KMS-11 (cell line): Measurements from ENCODE around the gene TMEM151B.

Experiments used
- H2AFZ ChIP-seq: fragments of 200-600 bp; sonication (generic); 2 replicates; pipeline ENCODE4 v1.6.1; 2016; ENCODE audit warnings: antibody characterized with exemption, mixed run types, low read depth
- H3K27ac ChIP-seq: fragments of 200-600 bp; sonication (generic); 2 replicates; pipeline ENCODE4 v1.6.1; 2016; ENCODE audit warnings: mild to moderate bottlenecking, mixed run types
- H3K27me3 ChIP-seq: fragments of 200-600 bp; sonication (generic); 2 replicates; pipeline ENCODE4 v1.6.1; 2017; ENCODE audit warnings: mild to moderate bottlenecking, low read depth, mixed run types, moderate library complexity; ENCODE audit not compliant: insufficient read depth
- H3K36me3 ChIP-seq: fragments of 200-600 bp; sonication (generic); 2 replicates; pipeline ENCODE4 v1.6.1; 2017; ENCODE audit warnings: mild to moderate bottlenecking, mixed run types; ENCODE audit not compliant: insufficient read depth
- H3K4me1 ChIP-seq: fragments of 200-600 bp; sonication (generic); 2 replicates; pipeline ENCODE4 v1.6.1; 2016; ENCODE audit warnings: mild to moderate bottlenecking, low read depth, mixed run types; ENCODE audit not compliant: poor library complexity, severe bottlenecking
- H3K4me2 ChIP-seq: fragments of 200-600 bp; sonication (generic); 2 replicates; pipeline ENCODE4 v1.7.0; 2016; ENCODE audit warnings: mild to moderate bottlenecking, mixed run types
- H3K4me3 ChIP-seq: fragments of 200-600 bp; sonication (generic); IDR thresholded peaks from 2 replicates; pipeline ENCODE4 v1.6.1; 2017; ENCODE audit warnings: low read depth, low read length, mixed read lengths; ENCODE audit not compliant: insufficient read depth
- H3K79me2 ChIP-seq: fragments of 200-600 bp; sonication (generic); 2 replicates; pipeline ENCODE4 v1.6.1; 2016; ENCODE audit warnings: low read depth, mixed run types; ENCODE audit not compliant: insufficient read depth
- H3K9ac ChIP-seq: fragments of 200-600 bp; sonication (generic); 2 replicates; pipeline ENCODE4 v1.6.1; 2016; ENCODE audit warnings: mild to moderate bottlenecking, mixed run types
- H4K20me1 ChIP-seq: fragments of 200-600 bp; sonication (generic); 2 replicates; pipeline ENCODE4 v1.6.1; 2016; ENCODE audit warnings: mild to moderate bottlenecking, mixed run types; ENCODE audit not compliant: insufficient read depth
- TF ChIP-seq, protein P1 (sequence below): fragments of 200-600 bp; sonication (generic); conservative IDR thresholded peaks from 2 replicates; pipeline ENCODE4 v1.6.1; 2017; ENCODE audit warnings: low read depth, mild to moderate bottlenecking, antibody characterized with exemption, low read length, moderate library complexity, mixed read lengths

The TMEM151B gene

DNA sequence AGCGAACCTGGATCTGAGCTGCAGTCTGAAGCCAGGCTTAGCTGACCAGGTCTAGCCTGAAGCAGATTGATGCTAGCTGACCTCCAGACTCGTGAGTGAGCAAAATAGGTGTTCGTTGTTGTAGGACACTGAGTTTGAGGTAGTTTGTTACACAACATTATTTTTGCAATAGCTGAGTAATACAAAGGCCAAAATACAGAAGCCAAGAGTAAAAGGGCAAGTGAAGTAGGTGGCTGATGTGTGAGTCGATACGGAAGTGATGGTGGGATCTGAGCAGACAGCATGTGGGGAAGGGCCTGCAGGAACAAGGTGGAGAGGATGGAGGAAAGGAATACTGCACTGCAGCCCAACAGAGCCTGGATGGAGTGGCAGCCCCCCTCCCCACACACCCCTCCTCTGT is 63.7 kb downstream of the TMEM151B start:
- H3K9ac ChIP-seq = no peak overlapping the region
- no peaks in the 10 kb centered on the region for H3K36me3 ChIP-seq
- TF ChIP-seq, protein P1, sequence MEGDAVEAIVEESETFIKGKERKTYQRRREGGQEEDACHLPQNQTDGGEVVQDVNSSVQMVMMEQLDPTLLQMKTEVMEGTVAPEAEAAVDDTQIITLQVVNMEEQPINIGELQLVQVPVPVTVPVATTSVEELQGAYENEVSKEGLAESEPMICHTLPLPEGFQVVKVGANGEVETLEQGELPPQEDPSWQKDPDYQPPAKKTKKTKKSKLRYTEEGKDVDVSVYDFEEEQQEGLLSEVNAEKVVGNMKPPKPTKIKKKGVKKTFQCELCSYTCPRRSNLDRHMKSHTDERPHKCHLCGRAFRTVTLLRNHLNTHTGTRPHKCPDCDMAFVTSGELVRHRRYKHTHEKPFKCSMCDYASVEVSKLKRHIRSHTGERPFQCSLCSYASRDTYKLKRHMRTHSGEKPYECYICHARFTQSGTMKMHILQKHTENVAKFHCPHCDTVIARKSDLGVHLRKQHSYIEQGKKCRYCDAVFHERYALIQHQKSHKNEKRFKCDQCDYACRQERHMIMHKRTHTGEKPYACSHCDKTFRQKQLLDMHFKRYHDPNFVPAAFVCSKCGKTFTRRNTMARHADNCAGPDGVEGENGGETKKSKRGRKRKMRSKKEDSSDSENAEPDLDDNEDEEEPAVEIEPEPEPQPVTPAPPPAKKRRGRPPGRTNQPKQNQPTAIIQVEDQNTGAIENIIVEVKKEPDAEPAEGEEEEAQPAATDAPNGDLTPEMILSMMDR = no peak
- no peak overlapping the region for H3K4me3 ChIP-seq
- no peaks in the 10 kb centered on the region; the same call in 1 of the 2 replicates for H3K27me3 ChIP-seq
- peaks cover 12% of the 10 kb centered on the region for H3K4me1 ChIP-seq
- H3K4me2 ChIP-seq = no peak overlapping the region
- no peaks in the 10 kb centered on the region for H3K79me2 ChIP-seq
- no peaks in the 10 kb centered on the region for H4K20me1 ChIP-seq
- H2AFZ ChIP-seq = no peak overlapping the region
- no peak overlapping the region for H3K27ac ChIP-seq

DNA sequence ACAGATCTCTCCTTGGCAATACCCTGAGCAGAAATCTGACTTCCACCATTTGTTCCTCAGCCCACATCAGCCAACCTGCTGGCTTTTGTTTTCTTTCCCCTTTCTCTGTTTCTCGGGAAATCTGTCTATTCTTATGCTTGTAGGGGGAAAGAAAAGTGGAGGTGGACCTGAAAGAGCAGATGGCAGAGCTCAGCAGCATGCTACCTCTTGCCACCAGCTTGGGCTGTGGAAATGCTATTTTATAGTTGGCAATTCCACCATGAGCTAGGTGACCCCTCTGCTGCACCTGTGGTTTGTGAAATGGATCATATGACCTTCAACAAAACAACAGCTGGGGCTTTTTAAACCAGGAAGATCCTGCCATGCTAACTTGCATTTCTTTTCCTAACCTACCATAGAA is 65.4 kb downstream of the TMEM151B start:
- H3K36me3 ChIP-seq = no peaks in the 10 kb centered on the region
- no peak overlapping the region for H3K9ac ChIP-seq
- peaks cover 12% of the 10 kb centered on the region for H3K4me1 ChIP-seq
- no peak overlapping the region for H3K27ac ChIP-seq
- no peaks in the 10 kb centered on the region for H4K20me1 ChIP-seq
- no peak overlapping the region for H2AFZ ChIP-seq
- TF ChIP-seq, protein P1 = no peak
- H3K4me2 ChIP-seq = no peak overlapping the region
- H3K4me3 ChIP-seq = no peak overlapping the region
- H3K79me2 ChIP-seq = no peaks in the 10 kb centered on the region
- no peaks in the 10 kb centered on the region for H3K27me3 ChIP-seq

DNA sequence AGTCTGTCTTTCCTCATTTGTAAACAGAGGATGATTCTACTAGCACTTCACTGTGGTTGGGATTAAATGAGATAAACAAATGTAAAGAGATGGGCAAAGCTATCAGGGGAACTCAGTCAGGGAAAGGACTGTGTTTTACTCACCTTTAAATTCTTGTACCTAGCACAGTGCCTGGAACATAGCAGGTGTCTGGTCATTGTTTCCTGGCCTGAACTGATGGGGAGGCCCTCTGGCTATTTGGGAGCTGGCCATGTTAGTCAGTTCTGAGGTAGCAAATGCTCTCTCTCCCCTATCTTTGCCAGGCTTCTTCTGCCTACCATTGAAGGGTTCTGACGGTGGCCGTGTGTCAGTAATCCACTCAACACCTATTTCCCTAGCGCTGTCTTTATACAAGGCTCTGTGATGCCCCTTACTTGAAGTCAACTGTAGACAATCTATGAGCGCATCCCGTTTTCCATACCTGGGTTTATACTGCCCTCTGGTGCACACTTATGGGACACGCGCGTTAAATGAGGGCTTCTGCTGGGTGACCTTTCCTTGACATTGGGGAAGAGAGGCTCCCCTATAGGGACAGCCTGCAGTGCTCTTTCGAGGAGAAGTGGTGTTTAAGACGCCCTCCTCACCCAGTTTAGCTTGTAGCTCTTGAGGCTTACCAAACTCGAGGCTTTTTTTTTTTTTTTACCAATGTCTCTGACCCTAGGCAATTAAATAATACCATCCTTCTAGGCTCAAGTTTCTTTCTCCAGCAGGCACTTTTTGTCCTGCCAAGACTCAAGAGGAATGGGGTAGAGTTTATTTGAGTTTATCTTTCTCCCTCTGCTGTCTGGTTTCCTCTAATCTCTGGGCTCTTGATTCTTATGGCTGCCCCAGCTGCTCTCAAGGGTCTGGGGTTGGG is 68.2 kb downstream of the TMEM151B start:
- H3K4me1 ChIP-seq = peaks cover 12% of the 10 kb centered on the region
- H3K27ac ChIP-seq = no peak overlapping the region
- no peak overlapping the region for H3K4me2 ChIP-seq
- H3K4me3 ChIP-seq = no peak overlapping the region
- H3K36me3 ChIP-seq = no peaks in the 10 kb centered on the region
- H3K79me2 ChIP-seq = no peaks in the 10 kb centered on the region
- no peak overlapping the region for H3K9ac ChIP-seq
- TF ChIP-seq, protein P1 = peak; percentile 87
- 0 out of 2 replicates have a peak overlapping the region, but pooled peaks have one; percentile 0 for H2AFZ ChIP-seq
- H4K20me1 ChIP-seq = no peaks in the 10 kb centered on the region
- no peaks in the 10 kb centered on the region for H3K27me3 ChIP-seq

DNA sequence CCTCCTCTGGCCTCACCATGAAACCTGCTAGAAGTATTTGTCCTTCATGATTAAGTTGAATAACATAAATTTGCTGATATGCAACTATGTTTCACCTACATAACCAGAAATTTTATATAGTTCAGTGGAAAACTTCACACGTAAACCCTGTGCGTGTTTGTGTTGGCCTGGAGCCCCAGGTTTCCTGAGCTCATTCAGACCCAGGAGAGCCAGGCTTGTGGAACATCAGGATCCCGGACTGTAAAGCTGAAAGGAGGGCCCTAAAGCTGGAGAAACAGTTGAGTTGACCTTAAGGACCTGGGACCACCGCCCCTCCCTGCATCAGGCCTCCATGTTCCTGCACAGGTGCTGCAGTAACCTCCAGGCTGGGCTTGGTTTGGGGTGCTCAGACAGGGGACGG is 69.1 kb downstream of the TMEM151B start:
- H3K4me2 ChIP-seq = no peak overlapping the region
- H3K27me3 ChIP-seq = no peaks in the 10 kb centered on the region
- no peaks in the 10 kb centered on the region for H3K79me2 ChIP-seq
- H3K36me3 ChIP-seq = no peaks in the 10 kb centered on the region
- TF ChIP-seq, protein P1 = no peak
- H3K4me1 ChIP-seq = peaks cover 12% of the 10 kb centered on the region
- no peak overlapping the region for H3K27ac ChIP-seq
- no peak overlapping the region for H2AFZ ChIP-seq
- no peaks in the 10 kb centered on the region for H4K20me1 ChIP-seq
- H3K9ac ChIP-seq = no peak overlapping the region
- no peak overlapping the region for H3K4me3 ChIP-seq
